K562 (cell line): Measurements from ENCODE around the gene LCE1D. TPM values are rescaled to one million over a fixed set of nuclear protein-coding genes. Genes with fewer than 3 reads are reported as not detected.

Experiments
- ATAC-seq: fragments of 200-7000 bp; cut with Tn5 transposase; 3 replicates; pipeline ENCODE4 v1.9.1; 2020; ENCODE audit warnings: moderate library complexity
- BruUV-seq: library from RNA; stranded (reverse); fragments of 400-500 nt; replicated peaks from 2 replicates; lab custom pipeline; 2021; lab: Mats Ljungman, UMichigan
- CTCF ChIA-PET: fragments of 300-600 bp; formaldehyde crosslinking; extraction: SDS; loops from one replicate; lab custom pipeline; 2021; ENCODE audit warnings: low intra/inter-chr PET ratio; lab: Yijun Ruan, JAX
- POLR2A ChIA-PET: fragments of 300-600, 350-650 bp; sonication (Branson Sonifier 250); formaldehyde crosslinking; extraction: SDS; loops from one replicate; lab custom pipeline; 2021; ENCODE audit warnings: antibody characterized with exemption, inconsistent platforms; lab: Yijun Ruan, JAX
- DNase-seq, 4 experiments: peaks; one replicate each; pipeline versions ENCODE4 v3.0.0 to v3.0.0-alpha.2; 2011 to 2018; ENCODE audit warnings: low spot score in 3 of 4, mixed read lengths in 3 of 4; ENCODE audit errors: extremely low read depth in 1 of 4
- FAIRE-seq: peaks from 2 replicates; lab custom pipeline; 2011; peaks lifted over from hg19 to GRCh38; lab: Jason Lieb, UNC
- H2AFZ ChIP-seq: 2 replicates; pipeline ENCODE4 v1.6.0; 2011; ENCODE audit warnings: low read depth, low read length, control low read depth, inconsistent platforms
- H3K27ac ChIP-seq: fragments of 200-600 bp; 3 replicates; pipeline ENCODE4 v1.8.0; 2011; ENCODE audit warnings: low read depth, mild to moderate bottlenecking, control low read depth, inconsistent platforms, low read length, moderate library complexity, mixed read lengths; ENCODE audit errors: extremely low read depth
- H3K27me3 ChIP-seq, 2 experiments: fragments of 300-600 bp in 1 of 2; 2 replicates in 1 of 2; 3 replicates in 1 of 2; pipeline versions ENCODE4 v1.6.0 to v1.8.0; 2011; ENCODE audit warnings: inconsistent platforms in 2 of 2, low read length in 2 of 2, mild to moderate bottlenecking in 1 of 2, mixed read lengths in 1 of 2, moderate library complexity in 1 of 2; ENCODE audit not compliant: control insufficient read depth in 2 of 2, insufficient read depth in 2 of 2
- H3K36me3 ChIP-seq: fragments of 300-600 bp; 3 replicates; pipeline ENCODE4 v1.8.0; 2011; ENCODE audit warnings: mild to moderate bottlenecking, low read length, inconsistent platforms; ENCODE audit not compliant: control insufficient read depth, insufficient read depth
- H3K4me1 ChIP-seq, 2 experiments: fragments of 200-600 bp in 1 of 2; replicated peaks in 1 of 2; 2 replicates in 1 of 2; 3 replicates in 1 of 2; pipeline versions ENCODE4 v1.5.1 to v1.8.0; 2011; ENCODE audit warnings: inconsistent platforms in 2 of 2, low read length in 2 of 2, mild to moderate bottlenecking in 1 of 2, mixed read lengths in 1 of 2, moderate library complexity in 1 of 2; ENCODE audit not compliant: control insufficient read depth in 2 of 2, insufficient read depth in 2 of 2
- H3K4me2 ChIP-seq: 2 replicates; pipeline ENCODE4 v1.6.1; 2011; ENCODE audit warnings: low read length, control low read depth, inconsistent platforms, mixed read lengths; ENCODE audit not compliant: insufficient read depth
- H3K4me3 ChIP-seq: fragments of 200-600 bp; sonication (generic), shearing (Covaris generic); 2 replicates; pipeline ENCODE4 v1.5.1; 2016; ENCODE audit warnings: control low read depth, inconsistent platforms
- H3K79me2 ChIP-seq: fragments of 200-600 bp; 3 replicates; pipeline ENCODE4 v1.8.0; 2011; ENCODE audit warnings: low read length, inconsistent platforms; ENCODE audit not compliant: control insufficient read depth, insufficient read depth
- H3K9ac ChIP-seq, 2 experiments: 2 replicates each; pipeline versions ENCODE4 v1.6.0 to v1.6.1; 2011; ENCODE audit warnings: low read depth in 2 of 2, low read length in 2 of 2, control low read depth in 1 of 2, inconsistent platforms in 1 of 2, mild to moderate bottlenecking in 1 of 2, mixed read lengths in 1 of 2; ENCODE audit not compliant: insufficient read depth in 1 of 2
- H3K9me1 ChIP-seq: one replicate; pipeline ENCODE4 v1.6.0; 2011; ENCODE audit warnings: inconsistent platforms, mild to moderate bottlenecking, low read length, moderate library complexity; ENCODE audit not compliant: control insufficient read depth, insufficient read depth
- H3K9me3 ChIP-seq: replicated peaks from 2 replicates; pipeline ENCODE4 v1.5.1; 2011; ENCODE audit warnings: low read depth, low read length, inconsistent platforms; ENCODE audit not compliant: control insufficient read depth, insufficient read depth
- H4K20me1 ChIP-seq: replicated peaks from 2 replicates; pipeline ENCODE4 v1.6.1; 2011; ENCODE audit warnings: low read length, inconsistent platforms, mixed read lengths; ENCODE audit not compliant: control insufficient read depth, insufficient read depth
- BRCA1 ChIP-seq, 2 experiments: fragments of 450-650 bp in 1 of 2; sonication (generic) in 1 of 2; formaldehyde crosslinking in 1 of 2; IDR thresholded peaks; 2 replicates each; pipeline versions ENCODE4 v1.5.0 to v1.6.1; 2017 to 2020; ENCODE audit warnings: mild to moderate bottlenecking in 1 of 2, missing genetic modification reagents in 1 of 2
- BRF2 ChIP-seq: IDR thresholded peaks from 3 replicates; pipeline ENCODE4 v1.6.1; 2011; ENCODE audit warnings: borderline replicate concordance, mild to moderate bottlenecking; ENCODE audit not compliant: insufficient read length, insufficient read depth
- GTF2F1 ChIP-seq: IDR thresholded peaks from 2 replicates; pipeline ENCODE4 v1.6.1; 2011; ENCODE audit warnings: low read depth, low read length, improper control_type of control experiment
- HNRNPUL1 ChIP-seq: fragments of 200-400 bp; formaldehyde crosslinking; IDR thresholded peaks from 2 replicates; pipeline ENCODE4 v1.6.1; 2017; ENCODE audit warnings: low read length
- KAT8 ChIP-seq: fragments of 450-650 bp; IDR thresholded peaks from 2 replicates; pipeline ENCODE4 v1.6.1; 2016; ENCODE audit warnings: low read depth, mild to moderate bottlenecking
- MAFF ChIP-seq: IDR thresholded peaks from 2 replicates; pipeline ENCODE4 v1.6.1; 2012; ENCODE audit warnings: low read length, improper control_type of control experiment
- NELFE ChIP-seq: IDR thresholded peaks from 2 replicates; pipeline ENCODE4 v1.6.1; 2011; ENCODE audit warnings: mild to moderate bottlenecking; ENCODE audit not compliant: insufficient read depth, insufficient read length
- NFXL1 ChIP-seq: fragments of 450-650 bp; formaldehyde crosslinking; IDR thresholded peaks from 2 replicates; pipeline ENCODE4 v1.4.0; 2021; ENCODE audit warnings: mild to moderate bottlenecking
- NR2F6 ChIP-seq: fragments of 450-650 bp; formaldehyde crosslinking; IDR thresholded peaks from 2 replicates; pipeline ENCODE4 v1.4.0; 2020; ENCODE audit warnings: mild to moderate bottlenecking
- POLR2A ChIP-seq: fragments of 450-650 bp; conservative IDR thresholded peaks from 2 replicates; pipeline ENCODE4 v1.6.1; 2016
- PURB ChIP-seq: sonication (generic); formaldehyde crosslinking; IDR thresholded peaks from 2 replicates; pipeline ENCODE4 v1.9.0; 2021; ENCODE audit warnings: low read depth, mild to moderate bottlenecking, missing genetic modification reagents
- SAP30 ChIP-seq: fragments of 200-600 bp; sonication (generic); IDR thresholded peaks from 2 replicates; pipeline ENCODE4 v1.6.1; 2012; ENCODE audit warnings: borderline replicate concordance, low read depth, mild to moderate bottlenecking, moderate library complexity, low read length, control low read depth, inconsistent platforms; ENCODE audit not compliant: insufficient read depth, poor library complexity, severe bottlenecking
- SMARCE1 ChIP-seq: fragments of 450-650 bp; IDR thresholded peaks from 2 replicates; pipeline ENCODE4 v1.7.1; 2016; ENCODE audit warnings: mild to moderate bottlenecking
- ZNF253 ChIP-seq: fragments of 250-450 bp; sonication (Bioruptor Pico); conservative IDR thresholded peaks from 2 replicates; pipeline ENCODE4 v1.6.1; 2021; ENCODE audit warnings: mild to moderate bottlenecking
- WGBS: fragments of 100-300 bp; shearing (Covaris generic); methylation state at CpG from one replicate; pipeline ENCODE4 v1.1.6; 2016; ENCODE audit warnings: low coverage, mixed read lengths; ENCODE audit not compliant: insufficient coverage; ENCODE audit errors: missing lambda C conversion rate; 5-methylcytosine and 5-hydroxymethylcytosine counted together
- in situ Hi-C: fragments of 300-500 bp; cut with MboI; formaldehyde crosslinking; loops from 4 replicates; pipeline ENCODE4 v1.15.0; 2018; ENCODE audit warnings: inconsistent platforms, mixed read lengths
- intact Hi-C: fragments of 100-400 bp; cut with micrococcal nuclease; formaldehyde crosslinking; loops from 2 replicates; pipeline ENCODE4 v1.14.2; 2022
- polyA plus RNA-seq, 8 experiments: library from polyadenylated mRNA; depleted of rRNA in 4 of 8; stranded (reverse) in 5 of 8; unstranded in 3 of 8; fragments of >200 nt; fragmentation: Nextera tagmentation in 2 of 8; fragmentation: Illumina TruSeq in 1 of 8; extraction: Ambion mirVana in 2 of 8; extraction: Trizol in 1 of 8; gene quantifications; 2 replicates each; pipeline versions ENCODE4 v1.2.1 to v1.2.3, GENCODE V29; 2011 to 2014; ENCODE audit warnings: inconsistent platforms in 1 of 8, missing spikeins in 1 of 8
- total RNA-seq, 7 experiments: library from RNA; depleted of rRNA in 6 of 7; stranded (reverse); fragments of >200 nt in 6 of 7; fragmentation: Illumina TruSeq in 2 of 7; extraction: Trizol in 2 of 7; gene quantifications; 2 replicates each; pipeline versions ENCODE4 v1.2.1 to v1.2.3, GENCODE V29; 2011 to 2021; ENCODE audit warnings: low replicate concordance in 1 of 7

Gene LCE1D
- total and polyA plus RNA-seq, 9 of the 15 experiments (the other 6 are each of a cell fraction or from before 2014, with no cell fraction given), result not detected

- intact Hi-C loops, result no loop called here
- Histone ChIP-seq H3K4me2 (no peak overlapping the region), H2AFZ (no peak overlapping the region), H3K27me3 (no peaks in the 10 kb centered on the region; a peak in 1 of 5 replicates), H3K4me3 (no peak overlapping the region), H3K9me1 (no peaks in the 10 kb centered on the region), H3K79me2 (no peaks in the 10 kb centered on the region), H3K9ac (no peak overlapping the region), H3K27ac (no peak overlapping the region), H3K4me1 (no peaks in the 10 kb centered on the region; a peak in 1 of 5 replicates), H4K20me1 (no peaks in the 10 kb centered on the region), H3K36me3 (no peaks in the 10 kb centered on the region), H3K9me3 (no peaks in the 10 kb centered on the region)
- POLR2A ChIA-PET, result no interaction called here
- no peak for TF ChIP-seq ZNF253 (CRISPR knock-in tag)
- no peak for TF ChIP-seq SAP30
- no peak for TF ChIP-seq BRCA1 (IDR thresholded peaks at IDR 0.05)
- TF ChIP-seq BRCA1 (CRISPR knock-in tag; IDR thresholded peaks at IDR 0.05), result no peak
- TF ChIP-seq NFXL1, result no peak
- TF ChIP-seq KAT8, result no peak
- TF ChIP-seq SMARCE1, result no peak
- TF ChIP-seq NR2F6, result no peak
- no peak for TF ChIP-seq GTF2F1
- TF ChIP-seq BRF2, result no peak
- no peak for TF ChIP-seq NELFE
- TF ChIP-seq PURB, result no peak
- TF ChIP-seq HNRNPUL1, result no peak
- TF ChIP-seq POLR2A, result no peak
- no peak for TF ChIP-seq MAFF
- FAIRE-seq (no peak), ATAC-seq (no peak), DNase-seq (no peak)
- in situ Hi-C loops, result no loop called here
- CTCF ChIA-PET, result no interaction called here
- WGBS, result 0% methylated on average over 1 of the region's 1 CpG
- BruUV-seq, result no TSS peak
Observed at GRCh38 chr1:152752225-152752624, 44.3 kb upstream of the LCE1D start.
